HepG2 (cell line): ENCODE results near the gene MYO10. TPM values are rescaled to one million over a fixed set of nuclear protein-coding genes. Genes with fewer than 3 reads are reported as not detected.

Experiments used
- ATAC-seq: fragments of 200-7000 bp; cut with Tn5 transposase; 3 replicates; pipeline ENCODE4 v1.9.1; 2020; ENCODE audit warnings: mild to moderate bottlenecking, moderate library complexity
- BruUV-seq: library from RNA; stranded (reverse); fragments of 400-500 nt; replicated peaks from 2 replicates; lab custom pipeline; 2021; lab: Mats Ljungman, UMichigan
- CTCF ChIA-PET: fragments of 300-600 bp; formaldehyde crosslinking; extraction: SDS; loops from one replicate; lab custom pipeline; 2021; ENCODE audit warnings: low total read pairs, inconsistent platforms, low intra/inter-chr PET ratio; lab: Yijun Ruan, JAX
- POLR2A ChIA-PET: fragments of 350-600 bp; sonication (Branson Sonifier 250); formaldehyde crosslinking; loops from one replicate; lab custom pipeline; 2020; ENCODE audit warnings: antibody characterized with exemption, inconsistent platforms; lab: Yijun Ruan, JAX
- DNase-seq: peaks from one replicate; pipeline ENCODE4 v3.0.0-alpha.2; 2015; ENCODE audit warnings: low spot score
- FAIRE-seq: peaks from 3 replicates; lab custom pipeline; 2011; peaks lifted over from hg19 to GRCh38; lab: Jason Lieb, UNC
- H2AFZ ChIP-seq: one replicate; pipeline ENCODE4 v1.6.1; 2011; ENCODE audit warnings: low read length, inconsistent platforms
- H3K27ac ChIP-seq: fragments of 300-600 bp; 3 replicates; pipeline ENCODE4 v1.8.0; 2011; ENCODE audit warnings: mixed run types, mild to moderate bottlenecking, mixed read lengths, low read length, inconsistent platforms; ENCODE audit not compliant: insufficient read depth; ENCODE audit errors: extremely low read length
- H3K27me3 ChIP-seq, 2 experiments: fragments of 200-600 bp in 1 of 2; 2 replicates in 1 of 2; 3 replicates in 1 of 2; pipeline versions ENCODE4 v1.6.0 to v1.8.0; 2011; ENCODE audit warnings: low read length in 2 of 2, mild to moderate bottlenecking in 2 of 2, moderate library complexity in 2 of 2, inconsistent platforms in 1 of 2; ENCODE audit not compliant: insufficient read depth in 2 of 2, control insufficient read depth in 1 of 2
- H3K36me3 ChIP-seq, 2 experiments: fragments of 200-600 bp in 1 of 2; replicated peaks in 1 of 2; 2 replicates in 1 of 2; 3 replicates in 1 of 2; pipeline versions ENCODE4 v1.5.1 to v1.8.0; 2011; ENCODE audit warnings: low read length in 2 of 2, inconsistent platforms in 1 of 2; ENCODE audit not compliant: insufficient read depth in 2 of 2, control insufficient read depth in 1 of 2
- H3K4me1 ChIP-seq: 2 replicates; pipeline ENCODE4 v1.5.1; 2012; ENCODE audit warnings: low read length, inconsistent platforms; ENCODE audit not compliant: insufficient read depth
- H3K4me2 ChIP-seq: 2 replicates; pipeline ENCODE4 v1.6.0; 2011; ENCODE audit warnings: low read depth, low read length, inconsistent platforms
- H3K4me3 ChIP-seq, 3 experiments: fragments of 200-600 bp in 1 of 3; sonication (generic), shearing (Covaris generic) in 1 of 3; replicated peaks in 1 of 3; 2 replicates each; pipeline ENCODE4 v1.5.1; 2011 to 2016; ENCODE audit warnings: low read length in 3 of 3, inconsistent platforms in 2 of 3, low read depth in 2 of 3, mild to moderate bottlenecking in 2 of 3, control low read depth in 1 of 3, mixed read lengths in 1 of 3; ENCODE audit not compliant: insufficient read depth in 1 of 3
- H3K79me2 ChIP-seq: one replicate; pipeline ENCODE4 v1.6.1; 2011; ENCODE audit warnings: low read length, inconsistent platforms; ENCODE audit not compliant: insufficient read depth
- H3K9ac ChIP-seq: 2 replicates; pipeline ENCODE4 v1.6.0; 2011; ENCODE audit warnings: mild to moderate bottlenecking, low read depth, low read length, inconsistent platforms; ENCODE audit not compliant: insufficient read depth
- H3K9me3 ChIP-seq: 2 replicates; pipeline ENCODE4 v1.5.1; 2012; ENCODE audit warnings: mild to moderate bottlenecking, low read length
- H4K20me1 ChIP-seq: 2 replicates; pipeline ENCODE4 v1.6.0; 2011; ENCODE audit warnings: inconsistent platforms, mild to moderate bottlenecking, low read length, moderate library complexity; ENCODE audit not compliant: insufficient read depth
- AKAP8 ChIP-seq: sonication (generic); formaldehyde crosslinking; IDR thresholded peaks from 2 replicates; pipeline ENCODE4 v1.5.1; 2020; ENCODE audit warnings: mild to moderate bottlenecking, missing genetic modification reagents
- MAFG ChIP-seq: sonication (generic); formaldehyde crosslinking; IDR thresholded peaks from 2 replicates; pipeline ENCODE4 v1.5.1; 2020; ENCODE audit warnings: mild to moderate bottlenecking, missing genetic modification reagents
- MZF1 ChIP-seq: sonication (generic); formaldehyde crosslinking; IDR thresholded peaks from 2 replicates; pipeline ENCODE4 v1.8.1; 2023; ENCODE audit warnings: mild to moderate bottlenecking, missing genetic modification reagents, borderline replicate concordance
- NFKB2 ChIP-seq: sonication (generic); formaldehyde crosslinking; IDR thresholded peaks from 2 replicates; pipeline ENCODE4 v1.4.0; 2020; ENCODE audit warnings: missing genetic modification reagents, borderline replicate concordance
- PTBP1 ChIP-seq: fragments of 200-400 bp; formaldehyde crosslinking; IDR thresholded peaks from 2 replicates; pipeline ENCODE4 v1.6.1; 2018; ENCODE audit warnings: low read length, low read depth; ENCODE audit not compliant: poor library complexity, severe bottlenecking
- XBP1 ChIP-seq: sonication (generic); formaldehyde crosslinking; IDR thresholded peaks from 2 replicates; pipeline ENCODE4 v1.5.0; 2020; ENCODE audit warnings: missing genetic modification reagents
- ZNF17 ChIP-seq: sonication (generic); formaldehyde crosslinking; IDR thresholded peaks from 2 replicates; pipeline ENCODE4 v1.5.0; 2020; ENCODE audit warnings: mild to moderate bottlenecking, missing genetic modification reagents
- ZNF260 ChIP-seq: sonication (generic); formaldehyde crosslinking; IDR thresholded peaks from 2 replicates; pipeline ENCODE4 v1.4.0; 2020; ENCODE audit warnings: missing genetic modification reagents, low read depth, mild to moderate bottlenecking, borderline replicate concordance
- ZNF354B ChIP-seq: sonication (generic); formaldehyde crosslinking; IDR thresholded peaks from 2 replicates; pipeline ENCODE4 v1.8.0; 2022; ENCODE audit warnings: mild to moderate bottlenecking, missing genetic modification reagents
- ZNF430 ChIP-seq: sonication (generic); formaldehyde crosslinking; IDR thresholded peaks from 2 replicates; pipeline ENCODE4 v1.9.0; 2021; ENCODE audit warnings: mild to moderate bottlenecking, missing genetic modification reagents
- ZNF562 ChIP-seq: sonication (generic); formaldehyde crosslinking; IDR thresholded peaks from 2 replicates; pipeline ENCODE4 v1.8.0; 2022; ENCODE audit warnings: missing genetic modification reagents, borderline replicate concordance
- WGBS: methylation state at CpG from one replicate; pipeline ENCODE4 v1.1.6; 2017; ENCODE audit warnings: low lambda C conversion rate; 5-methylcytosine and 5-hydroxymethylcytosine counted together
- in situ Hi-C: cut with HindIII; loops from 2 replicates; pipeline ENCODE4 v1.10.0; 2017; ENCODE audit warnings: low pct_unique_long_range_greater_than_20kb; ENCODE audit not compliant: extremely low pct_ligation_motif_present
- intact Hi-C: fragments of 100-400 bp; cut with micrococcal nuclease; formaldehyde crosslinking; loops from one replicate; pipeline ENCODE4 v1.10.0; 2022; ENCODE audit not compliant: unreplicated experiment
- polyA plus RNA-seq, 8 experiments: library from polyadenylated mRNA; depleted of rRNA in 3 of 8; stranded (reverse) in 7 of 8; unstranded in 1 of 8; fragments of >200 nt; fragmentation: Illumina TruSeq in 4 of 8; extraction: Trizol in 4 of 8; gene quantifications; 2 replicates each; pipeline versions ENCODE4 v1.2.1 to v1.2.3, GENCODE V29; 2011 to 2016; ENCODE audit warnings: low read depth in 4 of 8, missing spikeins in 1 of 8, mixed read lengths in 1 of 8; ENCODE audit not compliant: insufficient read depth in 1 of 8
- total RNA-seq, 5 experiments: library from RNA; depleted of rRNA; stranded (reverse); fragments of >200 nt; fragmentation: Illumina TruSeq; extraction: Trizol; gene quantifications; 2 replicates each; pipeline ENCODE4 v1.2.3, GENCODE V29; 2016; ENCODE audit warnings: low read depth in 1 of 5
- TF ChIP-seq, protein P1 (sequence below): sonication (generic); formaldehyde crosslinking; IDR thresholded peaks from 2 replicates; pipeline ENCODE4 v1.4.0; 2020; ENCODE audit warnings: missing genetic modification reagents, mild to moderate bottlenecking, borderline replicate concordance
- TF ChIP-seq, protein P2 (sequence below): sonication (generic); formaldehyde crosslinking; IDR thresholded peaks from 2 replicates; pipeline ENCODE4 v1.4.0; 2020; ENCODE audit warnings: mild to moderate bottlenecking, low read depth, missing genetic modification reagents

The MYO10 gene
- total and polyA plus RNA-seq, 2 of the 13 experiments (the other 11 are each of a cell fraction or from before 2014, with no cell fraction given), result 4.5 to 14.0 TPM

DNA sequence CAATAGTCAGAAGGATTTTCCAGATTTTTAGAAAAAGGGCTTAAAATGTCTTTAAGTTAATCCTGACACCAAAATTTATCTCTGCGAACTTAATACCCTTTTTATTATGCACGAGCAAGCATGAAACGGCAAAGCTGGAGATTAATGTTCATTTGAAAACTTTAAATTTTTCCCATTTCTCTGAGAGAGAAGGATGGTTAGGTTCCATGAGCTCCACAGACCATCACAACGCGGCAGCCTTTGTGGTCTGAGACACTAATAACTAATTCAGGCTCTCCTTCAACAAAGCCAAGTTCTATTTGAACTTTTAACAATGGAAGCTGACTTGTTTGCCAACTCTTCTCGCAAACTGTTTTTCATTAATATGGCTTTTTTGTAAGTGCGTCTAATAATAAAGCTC lies 94.7 kb downstream of the MYO10 start:
- Histone ChIP-seq H3K79me2 (no peaks in the 10 kb centered on the region), H3K4me2 (no peak overlapping the region)
- intact Hi-C loops, result no loop called here
- POLR2A ChIA-PET, result no interaction called here
- no peak for TF ChIP-seq MAFG (CRISPR knock-in tag)
- TF ChIP-seq ZNF430 (CRISPR knock-in tag), result no peak
- no peak for TF ChIP-seq ZNF354B
- no peak for TF ChIP-seq ZNF17 (CRISPR knock-in tag)
- no peak for TF ChIP-seq MZF1
- TF ChIP-seq NFKB2 (CRISPR knock-in tag), result no peak
- TF ChIP-seq, protein P1, sequence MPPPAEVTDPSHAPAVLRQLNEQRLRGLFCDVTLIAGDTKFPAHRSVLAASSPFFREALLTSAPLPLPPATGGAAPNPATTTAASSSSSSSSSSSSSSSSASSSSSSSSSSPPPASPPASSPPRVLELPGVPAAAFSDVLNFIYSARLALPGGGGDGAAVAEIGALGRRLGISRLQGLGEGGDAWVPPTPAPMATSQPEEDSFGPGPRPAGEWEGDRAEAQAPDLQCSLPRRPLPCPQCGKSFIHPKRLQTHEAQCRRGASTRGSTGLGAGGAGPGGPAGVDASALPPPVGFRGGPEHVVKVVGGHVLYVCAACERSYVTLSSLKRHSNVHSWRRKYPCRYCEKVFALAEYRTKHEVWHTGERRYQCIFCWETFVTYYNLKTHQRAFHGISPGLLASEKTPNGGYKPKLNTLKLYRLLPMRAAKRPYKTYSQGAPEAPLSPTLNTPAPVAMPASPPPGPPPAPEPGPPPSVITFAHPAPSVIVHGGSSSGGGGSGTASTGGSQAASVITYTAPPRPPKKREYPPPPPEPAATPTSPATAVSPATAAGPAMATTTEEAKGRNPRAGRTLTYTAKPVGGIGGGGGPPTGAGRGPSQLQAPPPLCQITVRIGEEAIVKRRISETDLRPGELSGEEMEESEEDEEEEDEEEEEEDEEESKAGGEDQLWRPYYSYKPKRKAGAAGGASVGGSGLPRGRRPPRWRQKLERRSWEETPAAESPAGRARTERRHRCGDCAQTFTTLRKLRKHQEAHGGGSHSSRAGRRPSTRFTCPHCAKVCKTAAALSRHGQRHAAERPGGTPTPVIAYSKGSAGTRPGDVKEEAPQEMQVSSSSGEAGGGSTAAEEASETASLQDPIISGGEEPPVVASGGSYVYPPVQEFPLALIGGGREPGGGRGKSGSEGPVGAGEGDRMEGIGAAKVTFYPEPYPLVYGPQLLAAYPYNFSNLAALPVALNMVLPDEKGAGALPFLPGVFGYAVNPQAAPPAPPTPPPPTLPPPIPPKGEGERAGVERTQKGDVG, result no peak
- TF ChIP-seq ZNF562 (CRISPR knock-in tag), result no peak
- TF ChIP-seq PTBP1, result no peak
- TF ChIP-seq XBP1, result no peak
- no peak for TF ChIP-seq AKAP8 (CRISPR knock-in tag)
- TF ChIP-seq, protein P2, sequence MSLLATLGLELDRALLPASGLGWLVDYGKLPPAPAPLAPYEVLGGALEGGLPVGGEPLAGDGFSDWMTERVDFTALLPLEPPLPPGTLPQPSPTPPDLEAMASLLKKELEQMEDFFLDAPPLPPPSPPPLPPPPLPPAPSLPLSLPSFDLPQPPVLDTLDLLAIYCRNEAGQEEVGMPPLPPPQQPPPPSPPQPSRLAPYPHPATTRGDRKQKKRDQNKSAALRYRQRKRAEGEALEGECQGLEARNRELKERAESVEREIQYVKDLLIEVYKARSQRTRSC (CRISPR knock-in tag), result no peak
- no peak for TF ChIP-seq ZNF260 (CRISPR knock-in tag)
- TF ChIP-seq, all 625 proteins: peak for 0
- H3K27me3 ChIP-seq, result no peaks in the 10 kb centered on the region
- H2AFZ ChIP-seq, result no peak overlapping the region
- FAIRE-seq (no peak), ATAC-seq (no peak), DNase-seq (no peak)
- no peaks in the 10 kb centered on the region for H4K20me1 ChIP-seq
- no peaks in the 10 kb centered on the region for H3K4me1 ChIP-seq
- WGBS, result 75% methylated on average over 7 of the region's 7 CpGs
- in situ Hi-C loops, result no loop called here
- no peak overlapping the region for H3K4me3 ChIP-seq
- no peak overlapping the region for H3K9ac ChIP-seq
- H3K27ac ChIP-seq, result no peak overlapping the region
- CTCF ChIA-PET, result no interaction called here
- no peaks in the 10 kb centered on the region for H3K9me3 ChIP-seq
- BruUV-seq, result no TSS peak
- no peaks in the 10 kb centered on the region for H3K36me3 ChIP-seq
